ENCODE results near the gene TMSB15C. TPM values are rescaled to one million over a fixed set of nuclear protein-coding genes. Genes with fewer than 3 reads are reported as not detected.
"Not testable (repeated sequence)": the region's sequence is repeated elsewhere in the genome, so short reads cannot be mapped to it uniquely, and the experiment has no call there.

The TMSB15C gene
- total RNA-seq, 2 donors from 2014 or later: 0.37 to 1.1 TPM

GRCh38 chrX:104062636-104063035 is 13.4 kb downstream of the TMSB15C start:
- ATAC-seq; DNase-seq; intact Hi-C loops (cut with DNase I, micrococcal nuclease): not testable (repeated sequence)

DNA sequence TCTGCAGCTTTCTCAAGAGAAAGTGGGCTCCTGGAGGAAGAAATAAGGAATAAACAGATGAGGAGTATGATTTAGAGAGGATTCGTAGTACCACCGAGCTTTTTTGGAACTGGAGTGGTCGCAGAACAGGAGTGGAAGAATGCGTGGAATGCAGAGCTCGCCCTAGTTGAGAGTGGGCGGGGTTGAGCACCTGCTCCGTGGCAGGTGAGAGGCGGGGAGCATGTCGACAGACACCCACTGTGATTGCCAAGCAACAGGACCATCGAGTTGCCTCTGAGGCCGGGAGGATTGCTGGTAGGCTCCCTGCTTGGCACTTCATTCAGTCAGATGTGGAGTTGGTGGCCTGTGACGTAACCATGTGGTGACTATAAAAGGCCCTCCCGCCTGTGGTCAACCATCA is 21.1 kb downstream of the TMSB15C start:
- DNase-seq; intact Hi-C loops (cut with DNase I, micrococcal nuclease); ATAC-seq: not testable (repeated sequence)

DNA sequence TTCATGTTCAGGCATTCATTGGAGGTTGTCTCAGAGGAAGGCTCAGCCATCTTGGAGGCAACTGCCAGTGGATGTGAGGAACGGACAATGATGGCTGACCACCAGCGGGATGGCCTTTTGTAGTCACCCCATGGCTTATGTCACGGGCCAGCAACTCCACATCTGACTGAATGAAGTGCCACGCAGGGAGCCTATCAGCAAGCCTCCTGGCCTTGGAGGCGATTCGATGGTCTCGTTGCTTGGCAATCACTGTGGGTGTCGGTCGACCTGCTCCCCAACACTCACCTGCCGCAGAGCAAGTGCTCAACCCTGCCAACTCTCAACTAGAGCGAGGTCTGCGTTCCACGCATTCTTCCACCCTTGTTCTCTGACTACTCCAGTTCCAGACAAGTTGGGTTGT is 28.9 kb downstream of the TMSB15C start:
- no peak for ATAC-seq
- DNase-seq: no peak
- intact Hi-C loops (cut with DNase I, micrococcal nuclease): no loop called here

GRCh38 chrX:104045642-104046041 is 30.4 kb downstream of the TMSB15C start:
- ATAC-seq (no peak), DNase-seq (no peak)
- intact Hi-C loops (cut with DNase I, micrococcal nuclease): no loop called here

- DNase-seq (no peak), ATAC-seq (no peak)
- intact Hi-C loops (cut with DNase I, micrococcal nuclease): no loop called here
These were observed 35.0 kb downstream of the TMSB15C start for GRCh38 chrX:104041003-104041402.

DNA sequence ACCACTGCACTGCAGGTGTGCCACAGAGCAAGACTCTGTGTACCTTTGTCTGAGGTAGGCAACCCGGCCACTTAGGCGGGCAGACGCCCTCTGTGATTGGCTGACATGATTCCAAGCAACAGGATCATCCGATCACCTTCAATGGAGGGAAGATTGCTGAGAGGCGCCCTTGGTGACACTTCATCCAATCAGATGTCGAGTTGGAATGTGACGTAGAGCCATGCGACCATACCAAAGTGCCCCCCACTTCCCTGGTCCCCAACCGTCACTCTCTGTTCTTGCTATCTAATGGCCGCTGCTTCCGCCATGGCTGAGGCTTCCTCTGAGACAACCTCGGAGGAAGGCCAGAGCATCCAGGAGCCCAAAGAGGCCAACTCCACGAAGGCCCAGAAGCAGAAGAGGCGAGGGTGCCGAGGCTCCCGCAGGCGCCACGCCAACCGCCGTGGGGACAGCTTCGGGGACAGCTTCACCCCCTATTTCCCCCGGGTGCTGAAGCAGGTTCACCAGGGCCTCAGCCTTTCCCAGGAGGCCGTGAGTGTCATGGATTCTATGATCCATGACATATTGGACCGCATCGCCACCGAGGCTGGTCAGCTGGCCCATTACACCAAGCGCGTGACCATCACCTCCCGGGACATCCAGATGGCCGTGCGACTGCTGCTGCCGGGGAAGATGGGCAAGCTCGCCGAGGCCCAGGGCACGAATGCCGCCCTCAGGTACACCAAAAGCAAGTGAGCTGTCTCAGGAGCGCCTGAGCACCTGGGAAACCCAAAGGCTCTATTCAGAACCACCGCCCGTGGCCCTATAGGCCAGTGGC is 36.1 kb downstream of the TMSB15C start, which contains the start of gene H2BW2:
H2BW2 (plus strand) TSS at position 268 of the 817 bp plus-strand sequence; CDS start at position 307, 39 bp downstream.
- intact Hi-C loops (cut with DNase I, micrococcal nuclease): no loop called here
- ATAC-seq: no peak
- no peak for DNase-seq

Other genes with a start within 250 kb of the TMSB15C start
- gene RAB9B, start 244.0 kb downstream of the TMSB15C start, total RNA-seq: 1 to 10 TPM in 1 of 2 donors, under 1 TPM in 1; 0.40 to 1.3 TPM
- gene TMSB15B, start 113.6 kb downstream of the TMSB15C start, total RNA-seq: 1 to 10 TPM in 1 of 2 donors, under 1 TPM in 1; 0.98 to 1.7 TPM
- gene H2BW1, start 62.5 kb downstream of the TMSB15C start, total RNA-seq: not detected
- not detected for gene H2BW2, start 36.3 kb downstream of the TMSB15C start, total RNA-seq
- under 1 TPM; 0.14 to 0.24 TPM for gene ZCCHC18, start 36.3 kb upstream of the TMSB15C start, total RNA-seq
- 1 to 10 TPM; 6.1 to 7.7 TPM for gene SLC25A53, start 80.8 kb upstream of the TMSB15C start, total RNA-seq
- 10 to 100 TPM; 26.0 to 26.1 TPM for gene FAM199X, start 90.2 kb upstream of the TMSB15C start, total RNA-seq
- gene ESX1, start 178.7 kb upstream of the TMSB15C start, total RNA-seq: not detected

All from left colon (tissue), 2 donors.